ENCODE measurements around the gene CAMKMT. TPM values are rescaled to one million over a fixed set of nuclear protein-coding genes. Genes with fewer than 3 reads are reported as not detected.

The CAMKMT gene
- total and polyA plus RNA-seq, 2 experiments from 2014 or later = 26.5 to 29.5 TPM

GRCh38 chr2:44348400-44348799, 13.3 kb upstream of the CAMKMT start:
- Histone ChIP-seq H4K20me1 (replicated peaks; ENCODE audit: insufficient read depth) (no peaks in the 10 kb centered on the region; the same call in 1 of the 2 replicates), H3F3A (replicated peaks; ENCODE audit: low read depth) (no peaks in the 10 kb centered on the region), H3K27ac (ENCODE audit: low read depth) (no peak overlapping the region), H3K79me2 (replicated peaks; ENCODE audit: insufficient read depth) (no peaks in the 10 kb centered on the region; the same call in 1 of the 2 replicates), H3K4me2 (no peak overlapping the region), H3K36me3 (ENCODE audit: insufficient read depth) (no peaks in the 10 kb centered on the region; the same call in 1 of the 2 replicates), H3K27me3 (ENCODE audit: insufficient read depth) (no peaks in the 10 kb centered on the region), H3K9me2 (ENCODE audit: insufficient read depth) (no peaks in the 10 kb centered on the region), H3K4me1 (ENCODE audit: insufficient read depth) (no peaks in the 10 kb centered on the region; the same call in 1 of the 2 replicates), H2AFZ (no peak overlapping the region), H3K4me3 (no peak overlapping the region)
- Mint-ChIP-seq H3K36me3 (ENCODE audit: low read depth) (no peaks in the 10 kb centered on the region), H3K4me1 (peaks cover 13% of the 10 kb centered on the region), H3K27ac (no peak overlapping the region), H3K9me3 (no peaks in the 10 kb centered on the region), H3K27me3 (ENCODE audit: insufficient read depth, low read depth, poor library complexity) (peaks cover 1% of the 10 kb centered on the region), H3K4me3 (no peak overlapping the region)
- TF ChIP-seq, protein P1, sequence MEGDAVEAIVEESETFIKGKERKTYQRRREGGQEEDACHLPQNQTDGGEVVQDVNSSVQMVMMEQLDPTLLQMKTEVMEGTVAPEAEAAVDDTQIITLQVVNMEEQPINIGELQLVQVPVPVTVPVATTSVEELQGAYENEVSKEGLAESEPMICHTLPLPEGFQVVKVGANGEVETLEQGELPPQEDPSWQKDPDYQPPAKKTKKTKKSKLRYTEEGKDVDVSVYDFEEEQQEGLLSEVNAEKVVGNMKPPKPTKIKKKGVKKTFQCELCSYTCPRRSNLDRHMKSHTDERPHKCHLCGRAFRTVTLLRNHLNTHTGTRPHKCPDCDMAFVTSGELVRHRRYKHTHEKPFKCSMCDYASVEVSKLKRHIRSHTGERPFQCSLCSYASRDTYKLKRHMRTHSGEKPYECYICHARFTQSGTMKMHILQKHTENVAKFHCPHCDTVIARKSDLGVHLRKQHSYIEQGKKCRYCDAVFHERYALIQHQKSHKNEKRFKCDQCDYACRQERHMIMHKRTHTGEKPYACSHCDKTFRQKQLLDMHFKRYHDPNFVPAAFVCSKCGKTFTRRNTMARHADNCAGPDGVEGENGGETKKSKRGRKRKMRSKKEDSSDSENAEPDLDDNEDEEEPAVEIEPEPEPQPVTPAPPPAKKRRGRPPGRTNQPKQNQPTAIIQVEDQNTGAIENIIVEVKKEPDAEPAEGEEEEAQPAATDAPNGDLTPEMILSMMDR (conservative IDR thresholded peaks at IDR 0.05; ENCODE audit: low read depth in 2 of 2) = no peak
- TF ChIP-seq CREB1 (CRISPR knock-in tag; IDR thresholded peaks at IDR 0.05; ENCODE audit: low read depth) = no peak
- TF ChIP-seq POLR2AphosphoS5 (IDR thresholded peaks at IDR 0.05; ENCODE audit: low read depth) = no peak
- no peak for TF ChIP-seq ZNF331 (CRISPR knock-in tag; IDR thresholded peaks at IDR 0.05; ENCODE audit: low read depth)
- TF ChIP-seq EZH2 (IDR thresholded peaks at IDR 0.05; ENCODE audit: low read depth, unreplicated experiment) = no peak
- no peak for TF ChIP-seq NANOG (IDR thresholded peaks at IDR 0.05; ENCODE audit: borderline replicate concordance)
- no peak for TF ChIP-seq JUNB (IDR thresholded peaks at IDR 0.05; ENCODE audit: unreplicated experiment)
- TF ChIP-seq ZNF114 (CRISPR knock-in tag; IDR thresholded peaks at IDR 0.05) = no peak
- TF ChIP-seq, protein P2, sequence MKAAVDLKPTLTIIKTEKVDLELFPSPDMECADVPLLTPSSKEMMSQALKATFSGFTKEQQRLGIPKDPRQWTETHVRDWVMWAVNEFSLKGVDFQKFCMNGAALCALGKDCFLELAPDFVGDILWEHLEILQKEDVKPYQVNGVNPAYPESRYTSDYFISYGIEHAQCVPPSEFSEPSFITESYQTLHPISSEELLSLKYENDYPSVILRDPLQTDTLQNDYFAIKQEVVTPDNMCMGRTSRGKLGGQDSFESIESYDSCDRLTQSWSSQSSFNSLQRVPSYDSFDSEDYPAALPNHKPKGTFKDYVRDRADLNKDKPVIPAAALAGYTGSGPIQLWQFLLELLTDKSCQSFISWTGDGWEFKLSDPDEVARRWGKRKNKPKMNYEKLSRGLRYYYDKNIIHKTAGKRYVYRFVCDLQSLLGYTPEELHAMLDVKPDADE (IDR thresholded peaks at IDR 0.05) = no peak
- no peak for TF ChIP-seq STAT1 (IDR thresholded peaks at IDR 0.05; ENCODE audit: unreplicated experiment)
- TF ChIP-seq ZNF462 (CRISPR knock-in tag; IDR thresholded peaks at IDR 0.05) = no peak
- TF ChIP-seq REST (IDR thresholded peaks at IDR 0.05; ENCODE audit: unreplicated experiment) = no peak
- no peak for TF ChIP-seq EZH2phosphoT487 (IDR thresholded peaks at IDR 0.05; ENCODE audit: unreplicated experiment)
- DNase-seq (ENCODE audit: low spot score) (no peak), ATAC-seq (no peak)

All from GM23338 (cell line).